GM12864 (cell line): ENCODE results near the gene OXTR.

ENCODE experiments used
- DNase-seq: peaks from one replicate; pipeline ENCODE4 v3.0.0-alpha.2; 2011; ENCODE audit warnings: low read depth
- H3K4me3 ChIP-seq: 2 replicates; pipeline ENCODE4 v1.5.1; 2011; ENCODE audit warnings: mild to moderate bottlenecking, low read depth, low read length, control low read depth
- TF ChIP-seq, protein P1 (sequence below): IDR thresholded peaks from 2 replicates; pipeline ENCODE4 v1.5.1; 2011; ENCODE audit warnings: low read depth, mild to moderate bottlenecking, moderate library complexity, low read length, control low read depth, inconsistent platforms; ENCODE audit errors: missing control alignments

The OXTR gene

DNA sequence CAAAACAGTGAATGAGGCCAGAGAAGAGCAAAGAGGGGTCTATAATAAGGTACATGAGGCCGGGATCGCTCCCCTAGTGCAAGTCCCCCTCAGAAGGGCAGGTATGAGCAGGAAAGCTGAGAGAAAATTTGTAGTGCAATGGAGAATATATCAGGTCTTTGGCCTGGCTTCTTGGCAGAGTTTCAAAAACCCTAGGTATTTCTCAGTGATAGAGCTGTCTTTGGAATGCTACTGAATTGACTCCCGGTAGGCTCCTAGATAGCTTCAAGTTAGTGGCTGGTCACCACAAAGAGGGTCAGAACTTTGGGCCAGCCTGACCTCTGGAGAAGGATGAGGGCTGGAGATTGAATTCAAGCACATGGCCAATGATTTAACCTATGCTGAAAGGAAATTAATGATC, 30.6 kb upstream of the OXTR start:
- TF ChIP-seq, protein P1, sequence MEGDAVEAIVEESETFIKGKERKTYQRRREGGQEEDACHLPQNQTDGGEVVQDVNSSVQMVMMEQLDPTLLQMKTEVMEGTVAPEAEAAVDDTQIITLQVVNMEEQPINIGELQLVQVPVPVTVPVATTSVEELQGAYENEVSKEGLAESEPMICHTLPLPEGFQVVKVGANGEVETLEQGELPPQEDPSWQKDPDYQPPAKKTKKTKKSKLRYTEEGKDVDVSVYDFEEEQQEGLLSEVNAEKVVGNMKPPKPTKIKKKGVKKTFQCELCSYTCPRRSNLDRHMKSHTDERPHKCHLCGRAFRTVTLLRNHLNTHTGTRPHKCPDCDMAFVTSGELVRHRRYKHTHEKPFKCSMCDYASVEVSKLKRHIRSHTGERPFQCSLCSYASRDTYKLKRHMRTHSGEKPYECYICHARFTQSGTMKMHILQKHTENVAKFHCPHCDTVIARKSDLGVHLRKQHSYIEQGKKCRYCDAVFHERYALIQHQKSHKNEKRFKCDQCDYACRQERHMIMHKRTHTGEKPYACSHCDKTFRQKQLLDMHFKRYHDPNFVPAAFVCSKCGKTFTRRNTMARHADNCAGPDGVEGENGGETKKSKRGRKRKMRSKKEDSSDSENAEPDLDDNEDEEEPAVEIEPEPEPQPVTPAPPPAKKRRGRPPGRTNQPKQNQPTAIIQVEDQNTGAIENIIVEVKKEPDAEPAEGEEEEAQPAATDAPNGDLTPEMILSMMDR, result no peak
- no peak for DNase-seq
- no peak overlapping the region for H3K4me3 ChIP-seq

DNA sequence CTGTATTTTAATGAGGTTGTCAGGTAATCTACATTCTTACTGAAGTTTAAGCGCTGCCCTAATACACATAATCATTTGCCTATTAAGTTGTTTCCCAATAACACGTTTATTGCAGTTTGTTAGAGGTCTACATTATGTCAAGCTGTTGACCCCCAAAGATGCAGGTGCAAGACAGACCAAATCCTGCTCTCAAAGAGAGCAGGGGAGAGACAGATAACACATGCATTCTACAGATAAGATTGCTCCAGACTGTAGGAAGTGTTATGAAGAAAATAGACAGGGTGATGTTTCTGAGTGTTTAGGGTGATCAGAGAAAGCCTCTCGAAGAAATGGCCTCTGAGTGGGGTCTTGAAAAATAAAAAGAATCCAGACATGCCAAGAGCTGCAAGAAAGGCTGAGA, 24.8 kb upstream of the OXTR start:
- no peak overlapping the region for H3K4me3 ChIP-seq
- TF ChIP-seq, protein P1, result no peak
- no peak for DNase-seq

DNA sequence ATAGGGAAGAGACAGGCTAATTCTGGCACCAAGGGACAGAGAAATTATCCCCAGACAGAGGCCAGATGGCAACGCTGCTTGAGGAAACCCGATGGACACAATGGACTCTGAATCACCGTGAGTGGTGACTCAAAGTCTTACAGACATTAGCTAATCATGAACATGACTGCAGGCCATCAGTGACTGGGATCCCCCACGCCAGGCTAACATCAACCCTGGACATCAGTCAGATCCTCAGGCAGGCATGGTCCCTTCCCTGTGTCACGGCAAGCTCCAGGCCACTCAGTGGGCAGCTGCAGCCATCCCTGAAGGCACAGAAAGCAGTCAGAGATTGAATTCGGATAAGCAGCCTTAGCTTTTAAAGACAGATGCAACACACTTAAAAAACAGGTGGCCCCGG, 23.8 kb upstream of the OXTR start:
- TF ChIP-seq, protein P1, result no peak
- no peak for DNase-seq
- no peak overlapping the region for H3K4me3 ChIP-seq

DNA sequence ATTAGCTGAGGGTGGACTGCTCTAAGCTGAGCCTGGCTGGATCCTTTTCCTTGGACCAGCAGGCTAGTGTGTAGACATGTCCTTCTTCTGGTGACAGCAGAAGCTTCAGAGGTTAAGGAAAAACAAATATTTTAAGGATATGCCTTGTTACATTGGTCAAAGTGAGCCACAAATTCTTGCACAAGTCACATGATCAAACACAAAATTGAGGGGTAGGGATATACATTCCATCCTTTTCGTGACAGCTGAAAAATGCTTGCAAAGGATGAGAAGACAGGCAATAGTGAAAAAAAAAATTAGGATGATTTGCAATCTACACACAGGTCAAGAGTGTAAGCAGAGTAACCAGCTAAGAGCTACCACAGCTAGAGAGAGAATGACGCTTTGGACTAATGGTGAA, 21.1 kb upstream of the OXTR start:
- TF ChIP-seq, protein P1, result no peak
- no peak for DNase-seq

DNA sequence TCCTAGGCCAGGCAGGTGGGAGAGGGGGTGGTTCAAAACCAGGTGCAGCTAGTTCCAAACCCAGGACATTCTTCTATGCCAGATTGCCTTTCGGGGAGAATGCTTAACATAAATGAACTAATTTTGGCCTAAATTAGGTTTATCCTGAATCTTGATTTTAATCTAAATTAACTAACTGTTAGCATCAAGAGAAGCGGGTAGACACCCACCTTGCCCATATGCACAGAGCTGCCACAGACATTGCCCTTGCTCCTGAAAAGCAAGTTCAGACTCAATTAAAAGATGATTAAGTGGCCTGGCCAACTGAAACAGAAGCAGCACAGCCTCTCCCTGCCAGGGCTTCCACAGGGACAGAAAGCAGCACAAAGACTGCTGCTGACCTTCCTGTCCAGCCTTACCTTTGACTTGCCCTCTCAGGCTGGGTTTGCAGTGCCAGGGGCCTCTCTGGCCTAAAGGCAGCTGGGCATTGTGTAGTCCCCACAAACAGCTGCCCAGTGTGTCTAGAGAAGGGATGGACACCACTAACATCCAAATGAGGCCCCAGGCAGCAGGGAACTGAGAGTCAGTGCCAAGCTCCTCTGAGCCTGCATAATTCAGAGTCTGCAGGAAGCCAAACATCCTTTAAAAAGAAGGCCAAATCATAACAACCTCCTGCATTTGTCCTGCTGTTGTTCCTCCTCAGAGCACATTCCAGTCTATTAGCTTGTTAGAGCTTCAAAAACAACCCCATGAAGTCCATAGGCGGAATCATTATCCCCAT, 15.4 kb upstream of the OXTR start:
- DNase-seq, result no peak
- TF ChIP-seq, protein P1, result no peak
- H3K4me3 ChIP-seq, result no peak overlapping the region

More for the DNA sequence above, 21.1 kb upstream of the OXTR start:
- H3K4me3 ChIP-seq, result no peak overlapping the region

DNA sequence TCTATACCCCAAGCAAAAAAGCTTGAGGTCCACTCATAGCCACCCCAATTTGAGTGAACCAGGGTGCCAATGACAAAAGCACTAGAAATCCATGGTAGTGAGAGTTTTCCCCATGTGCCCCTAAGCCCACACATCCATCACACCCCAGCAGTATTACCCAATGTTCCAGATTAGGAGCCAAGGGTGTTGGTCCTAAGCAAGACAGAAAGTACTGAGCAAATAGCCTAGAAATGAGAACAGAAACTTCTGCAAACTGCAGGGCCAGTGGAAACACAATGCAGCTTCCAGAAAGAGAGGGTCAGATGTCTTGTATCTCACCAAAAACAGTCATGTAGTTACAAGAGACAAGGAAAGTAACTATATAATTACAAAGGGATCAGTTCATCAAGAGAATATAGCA, 10.9 kb upstream of the OXTR start:
- no peak overlapping the region for H3K4me3 ChIP-seq
- no peak for DNase-seq
- TF ChIP-seq, protein P1, result no peak

DNA sequence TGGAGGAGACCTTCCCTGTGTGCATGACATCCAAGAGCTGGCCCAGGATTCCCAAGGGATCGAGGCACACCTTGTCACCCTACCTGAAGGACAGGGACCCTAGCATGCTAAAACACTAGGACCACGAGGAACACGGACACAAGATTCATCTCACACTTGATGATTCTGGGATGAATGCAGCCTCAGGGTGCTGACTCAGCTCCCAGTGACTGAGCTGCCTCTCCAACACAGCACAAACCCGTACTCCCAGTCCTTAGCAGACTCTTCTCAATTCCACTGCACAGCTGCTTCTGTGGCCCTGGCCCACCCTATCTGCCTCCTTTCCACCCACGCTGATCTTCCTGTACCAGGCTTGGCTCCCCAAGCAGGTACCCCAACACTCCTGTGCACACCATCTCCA, 9.1 kb upstream of the OXTR start:
- TF ChIP-seq, protein P1, result no peak
- H3K4me3 ChIP-seq, result no peak overlapping the region
- no peak for DNase-seq
